ENCODE results near the gene LRRFIP1.
A peak's percentile ranks its signal among the peaks of the same experiment; 100 is the strongest.

Gene LRRFIP1

GRCh38 chr2:237691029-237691907, 63.9 kb downstream of the LRRFIP1 start:
- no peak for DNase-seq

- DNase-seq = peak; percentile 92
Measured at GRCh38 chr2:237691908-237692600, 64.7 kb downstream of the LRRFIP1 start.

GRCh38 chr2:237692601-237693290, 65.4 kb downstream of the LRRFIP1 start:
- no peak for DNase-seq

- no peak for DNase-seq
Measured at GRCh38 chr2:237693291-237693994, 66.1 kb downstream of the LRRFIP1 start.

- no peak for DNase-seq
Measured at GRCh38 chr2:237694415-237695194, 67.2 kb downstream of the LRRFIP1 start.

- peak; percentile 68 for DNase-seq
Measured at GRCh38 chr2:237695201-237695780, 67.9 kb downstream of the LRRFIP1 start.

- no peak for DNase-seq
Measured at GRCh38 chr2:237696461-237696860, 69.1 kb downstream of the LRRFIP1 start.

- DNase-seq = peak; percentile 41
Measured at GRCh38 chr2:237697586-237698357, 70.4 kb downstream of the LRRFIP1 start.

GRCh38 chr2:237698358-237698694, 70.9 kb downstream of the LRRFIP1 start:
- DNase-seq = no peak

GRCh38 chr2:237699870-237700511, 72.6 kb downstream of the LRRFIP1 start:
- no peak for DNase-seq

GRCh38 chr2:237700512-237701032, 73.2 kb downstream of the LRRFIP1 start:
- DNase-seq = peak; percentile 75

GRCh38 chr2:237701033-237701858, 73.9 kb downstream of the LRRFIP1 start:
- DNase-seq = no peak

GRCh38 chr2:237701859-237702390, 74.5 kb downstream of the LRRFIP1 start:
- no peak for DNase-seq

- no peak for DNase-seq
Measured at GRCh38 chr2:237702441-237703391, 75.3 kb downstream of the LRRFIP1 start.

- DNase-seq = no peak
Measured at GRCh38 chr2:237704501-237705434, 77.4 kb downstream of the LRRFIP1 start.

GRCh38 chr2:237706257-237706656, 78.9 kb downstream of the LRRFIP1 start:
- no peak for DNase-seq

GRCh38 chr2:237708065-237708398, 80.6 kb downstream of the LRRFIP1 start:
- DNase-seq = no peak
